CD4-positive, alpha-beta T cell treated with Interleukin-17A for 1 hour (primary cell): ENCODE measurements around the gene DIP2A.
"Not testable (repeated sequence)": the region's sequence is repeated elsewhere in the genome, so short reads cannot be mapped to it uniquely, and the experiment has no call there.

Experiments
- DNase-seq: peaks from one replicate; pipeline ENCODE4 v3.0.0-alpha.2; 2020

DIP2A gene

GRCh38 chr21:46426313-46427046 is 32.2 kb upstream of the DIP2A start:
- DNase-seq = no peak

- DNase-seq = no peak
Observed at GRCh38 chr21:46427516-46427915, 31.2 kb upstream of the DIP2A start.

- DNase-seq = no peak
Observed at GRCh38 chr21:46428286-46428685, 30.4 kb upstream of the DIP2A start.

- no peak for DNase-seq
Observed at GRCh38 chr21:46428987-46429710, 29.5 kb upstream of the DIP2A start.

- DNase-seq = no peak
Observed at GRCh38 chr21:46429754-46430681, 28.7 kb upstream of the DIP2A start.

- DNase-seq = no peak
Observed at GRCh38 chr21:46431448-46431847, 27.2 kb upstream of the DIP2A start.

- DNase-seq = peak; percentile 14
Observed at GRCh38 chr21:46431884-46432488, 26.7 kb upstream of the DIP2A start.

GRCh38 chr21:46433116-46433515 is 25.6 kb upstream of the DIP2A start:
- DNase-seq = not testable (repeated sequence)

- DNase-seq = no peak
Observed at GRCh38 chr21:46434322-46434958, 24.3 kb upstream of the DIP2A start.

- no peak for DNase-seq
Observed at GRCh38 chr21:46435786-46436227, 22.9 kb upstream of the DIP2A start.

GRCh38 chr21:46436621-46437020 is 22.1 kb upstream of the DIP2A start:
- DNase-seq = no peak

GRCh38 chr21:46437096-46437498 is 21.6 kb upstream of the DIP2A start:
- DNase-seq = no peak

GRCh38 chr21:46437511-46437910 is 21.2 kb upstream of the DIP2A start:
- DNase-seq = no peak

- DNase-seq = no peak
Observed at GRCh38 chr21:46438241-46438640, 20.4 kb upstream of the DIP2A start.

- DNase-seq = no peak
Observed at GRCh38 chr21:46439906-46440305, 18.8 kb upstream of the DIP2A start.

GRCh38 chr21:46441331-46441730 is 17.4 kb upstream of the DIP2A start:
- DNase-seq = no peak

- DNase-seq = no peak
Observed at GRCh38 chr21:46441961-46442498, 16.7 kb upstream of the DIP2A start.

- no peak for DNase-seq
Observed at GRCh38 chr21:46442938-46443337, 15.8 kb upstream of the DIP2A start.

GRCh38 chr21:46443910-46444309 is 14.8 kb upstream of the DIP2A start:
- no peak for DNase-seq

- no peak for DNase-seq
Observed at GRCh38 chr21:46448108-46448507, 10.6 kb upstream of the DIP2A start.

GRCh38 chr21:46448855-46449254 is 9.8 kb upstream of the DIP2A start:
- not testable (repeated sequence) for DNase-seq

- no peak for DNase-seq
Observed at GRCh38 chr21:46452710-46453109, 6.0 kb upstream of the DIP2A start.
